ENCODE measurements around the gene IL12B. TPM values are rescaled to one million over a fixed set of nuclear protein-coding genes. Genes with fewer than 3 reads are reported as not detected.

The IL12B gene
- total and polyA plus RNA-seq, 2 of the 4 experiments (the other 2 are of a cell fraction) = 0.03 TPM; not detected in 1

DNA sequence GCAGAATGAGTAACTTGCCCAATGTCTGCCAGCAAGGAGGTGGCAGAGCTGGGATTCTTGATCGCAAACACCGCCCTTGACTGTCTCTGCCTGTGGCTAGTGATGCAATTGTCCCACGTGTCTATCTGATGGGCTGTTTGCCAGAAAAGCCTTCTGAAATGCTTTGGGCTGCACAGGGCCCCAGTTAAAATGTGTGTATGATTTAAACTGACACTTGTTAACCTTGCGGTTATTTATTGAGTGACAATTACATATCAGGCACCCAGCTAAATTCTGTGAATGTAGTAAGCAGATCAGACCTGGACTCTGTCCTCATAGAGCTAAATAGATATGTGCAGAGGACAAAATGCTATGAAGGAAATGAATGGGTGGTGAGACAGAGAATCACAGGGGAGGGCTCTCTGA, 11.6 kb upstream of the IL12B start:
- in situ Hi-C loops (cut with MboI; ENCODE audit: low sequenced_read_pairs) = no loop called here
- Histone ChIP-seq H2BK5ac (ENCODE audit: low read depth, low read length, poor library complexity, severe bottlenecking) (no peak overlapping the region), H3K9me3 (ENCODE audit: control insufficient read depth, insufficient read depth, low read length) (peaks cover 10% of the 10 kb centered on the region), H2BK15ac (ENCODE audit: low read depth, low read length) (no peak overlapping the region), H2BK120ac (ENCODE audit: low read depth, low read length) (no peak overlapping the region), H3K4me3 (ENCODE audit: insufficient read depth, low read depth, low read length) (no peak overlapping the region), H2AFZ (replicated peaks; ENCODE audit: low read length, poor library complexity) (peak overlapping the region; percentile 48), H3K4me1 (ENCODE audit: control insufficient read depth, insufficient read depth, low read length) (peaks cover 2% of the 10 kb centered on the region; the same call in 1 of the 2 replicates), H3K79me1 (ENCODE audit: low read depth in 1 of 2, low read length in 2 of 2) (no peaks in the 10 kb centered on the region), H4K20me1 (ENCODE audit: insufficient read depth, low read length) (no peaks in the 10 kb centered on the region), H3K23ac (ENCODE audit: low read depth, low read length) (no peak overlapping the region), H3K4me2 (ENCODE audit: low read depth, low read length) (no peak overlapping the region), H4K8ac (ENCODE audit: low read depth in 2 of 2, low read length in 2 of 2) (no peak overlapping the region), H3K18ac (ENCODE audit: low read depth, low read length) (no peak overlapping the region), H3K27ac (ENCODE audit: insufficient read depth, low read length) (no peak overlapping the region), H3K4ac (ENCODE audit: low read depth, low read length) (no peak overlapping the region), H3K9ac (ENCODE audit: low read depth, low read length) (no peak overlapping the region), H3K56ac (ENCODE audit: extremely low read depth, insufficient read depth, low read length) (no peak overlapping the region), H2BK20ac (ENCODE audit: low read depth, low read length) (no peak overlapping the region), H3K27me3 (ENCODE audit: control insufficient read depth, insufficient read depth, low read length) (peaks cover 10% of the 10 kb centered on the region), H2AK9ac (replicated peaks; ENCODE audit: low read depth, low read length, poor library complexity) (no peak overlapping the region), H2AK5ac (ENCODE audit: low read depth, low read length) (no peak overlapping the region), H3K9me1 (ENCODE audit: insufficient read depth, low read length) (no peaks in the 10 kb centered on the region), H4K5ac (ENCODE audit: low read depth, low read length) (no peak overlapping the region), H3K14ac (replicated peaks; ENCODE audit: low read depth, low read length) (0 out of 2 replicates have a peak overlapping the region, but pooled peaks have one; percentile 16), H3K36me3 (ENCODE audit: control insufficient read depth, insufficient read depth, low read length) (no peaks in the 10 kb centered on the region), H4K91ac (ENCODE audit: insufficient read depth, low read depth, low read length) (0 out of 2 replicates have a peak overlapping the region, but pooled peaks have one; percentile 10)
- 0% methylated on average over 3 of the region's 4 CpGs; no CpG with 5 or more reads in 1 of the 2 experiments for WGBS, 2 experiments (ENCODE audit: extremely low coverage in 2 of 2, insufficient read length in 1 of 2)
- peak; percentile 94 for TF ChIP-seq CEBPB (IDR thresholded peaks at IDR 0.05; ENCODE audit: low read depth, low read length)
- TF ChIP-seq BHLHE40 (IDR thresholded peaks at IDR 0.05; ENCODE audit: low read depth, low read length) = no peak
- no peak for TF ChIP-seq MAFK (IDR thresholded peaks at IDR 0.05; ENCODE audit: low read depth, low read length)
- TF ChIP-seq MXI1 (IDR thresholded peaks at IDR 0.05; ENCODE audit: borderline replicate concordance, low read depth, low read length) = no peak
- TF ChIP-seq NFE2L2 (IDR thresholded peaks at IDR 0.05; ENCODE audit: low read depth, low read length) = no peak
- TF ChIP-seq SMC3 (IDR thresholded peaks at IDR 0.05; ENCODE audit: low read depth, low read length) = no peak
- peak; percentile 80 for TF ChIP-seq USF2 (IDR thresholded peaks at IDR 0.05; ENCODE audit: low read depth, low read length)
- CTCF ChIA-PET = interaction anchor here (0.6 to 1.6 kb wide), 2 partner anchors 10 to 302 kb away, joined by 3 to 5 read pairs; no protein-coding TSS in a partner anchor
- intact Hi-C loops (cut with micrococcal nuclease) = no loop called here
- ATAC-seq (ENCODE audit: low read depth) (peak; percentile 60), DNase-seq (peak; percentile 71)
- dilution Hi-C loops (cut with HindIII; ENCODE audit: low sequenced_read_pairs, unreplicated experiment) = no loop called here
- POLR2A ChIA-PET (ENCODE audit: unreplicated experiment) = no interaction called here
- BruUV-seq (replicated peaks) = no TSS peak

Measured in IMR-90 (cell line).